ENCODE results near the gene GRK1.

The GRK1 gene

DNA sequence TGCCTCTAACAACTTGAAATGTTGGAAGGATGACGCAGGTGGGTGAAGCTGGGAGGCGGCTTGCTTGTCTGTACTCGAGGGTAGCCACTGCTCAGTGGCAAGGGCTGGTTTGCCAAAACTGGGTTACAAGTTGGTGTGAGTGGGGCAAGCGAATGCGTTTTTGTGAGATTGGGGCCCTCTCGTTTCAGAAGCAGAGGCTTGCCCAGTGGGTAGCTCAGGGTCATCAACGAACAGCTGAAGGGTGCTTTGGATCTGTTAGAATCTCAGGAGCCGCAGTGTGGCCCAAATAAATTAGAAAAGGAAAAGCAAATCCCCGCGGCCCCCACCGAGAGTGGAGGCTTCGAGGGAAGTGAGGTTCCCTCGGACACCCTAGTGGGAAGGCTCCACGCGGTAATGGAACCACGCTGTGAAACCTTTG, 16.3 kb upstream of the GRK1 start:
- peak; percentile 2 for DNase-seq

DNA sequence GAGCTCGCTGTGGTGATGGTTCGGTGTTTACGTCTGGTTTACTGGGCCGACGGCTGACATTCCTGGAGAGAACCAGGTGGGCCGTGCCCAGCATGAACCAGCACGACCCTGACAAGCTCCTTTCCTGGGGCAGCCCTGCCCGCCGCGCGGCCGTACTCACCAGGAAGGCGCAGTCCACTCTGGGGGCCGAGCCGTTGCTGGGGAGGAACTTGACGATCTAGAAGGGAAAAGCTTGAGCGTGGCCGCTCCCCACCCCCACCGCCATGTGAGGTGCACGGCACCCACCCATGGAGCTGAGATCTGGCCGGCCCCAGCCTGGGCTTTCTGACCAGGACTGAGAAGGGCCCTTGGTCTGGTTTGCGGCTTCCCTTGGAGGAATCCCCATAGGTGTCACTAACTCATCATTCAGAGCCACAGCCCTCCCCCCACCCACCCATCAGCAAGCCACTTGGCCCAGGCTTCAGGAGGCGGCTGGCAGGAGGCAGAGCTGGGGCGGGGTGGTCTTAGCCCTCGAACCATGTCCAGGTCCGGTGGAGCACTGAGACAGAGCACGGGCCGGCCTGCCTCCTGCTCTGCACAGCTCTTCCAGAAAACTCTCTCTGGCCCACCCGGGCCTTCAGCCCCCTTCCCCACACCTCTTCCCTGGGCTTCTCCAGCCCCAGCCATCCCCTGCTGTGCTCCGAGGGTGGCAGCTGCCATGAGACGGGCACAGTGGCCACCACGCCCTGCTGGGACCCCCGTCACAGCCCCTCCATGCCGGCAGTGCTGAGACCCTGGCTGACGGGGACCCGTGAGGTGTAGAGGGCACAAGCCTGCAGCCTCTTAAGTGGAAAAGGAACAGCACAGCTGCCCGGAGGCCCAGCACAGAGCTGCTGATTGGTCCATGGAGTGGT, 15.3 kb upstream of the GRK1 start:
- DNase-seq: peak; percentile 9

DNA sequence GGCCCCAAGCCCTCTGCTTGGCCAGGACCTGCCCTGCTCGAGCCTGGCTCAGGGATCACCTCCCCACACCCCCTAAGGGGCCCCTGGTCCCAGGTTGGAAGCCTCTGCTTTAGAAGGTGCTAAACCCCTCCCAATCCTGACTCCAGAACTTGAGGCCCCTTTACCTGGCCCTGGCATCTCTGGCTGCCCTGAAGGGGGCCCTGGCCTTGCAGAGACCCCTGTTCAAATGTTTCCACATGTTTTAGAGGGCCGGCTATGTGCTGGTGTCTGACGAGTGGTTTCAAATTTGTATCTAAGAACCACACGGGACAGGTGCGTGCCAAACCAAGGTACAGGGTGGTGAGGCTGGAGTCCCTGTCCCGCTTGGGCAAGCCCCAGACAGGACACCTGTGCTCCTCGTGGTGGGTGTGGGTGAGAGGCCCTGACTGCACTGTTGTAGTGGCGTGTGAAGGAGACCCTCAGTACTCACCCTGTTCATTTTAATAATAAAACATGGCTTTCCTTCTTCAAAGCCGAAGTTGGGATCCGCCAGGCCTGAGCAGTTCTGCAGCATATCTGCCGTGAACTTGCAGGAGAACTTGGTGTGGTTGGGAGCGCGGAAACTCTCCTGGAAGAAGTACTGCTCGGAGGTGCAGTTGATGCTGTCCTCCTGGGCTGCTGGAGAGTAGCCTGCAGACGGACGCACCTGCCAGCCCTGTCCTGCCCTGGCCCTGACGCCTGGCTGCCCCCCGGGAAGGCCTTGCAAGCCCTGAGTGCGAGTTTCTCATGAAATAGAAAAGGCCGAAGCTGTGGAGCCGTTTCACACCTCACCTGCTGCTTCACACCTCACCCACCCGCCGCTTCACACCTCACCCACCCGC, 14.4 kb upstream of the GRK1 start:
- DNase-seq: peak; percentile 13

DNA sequence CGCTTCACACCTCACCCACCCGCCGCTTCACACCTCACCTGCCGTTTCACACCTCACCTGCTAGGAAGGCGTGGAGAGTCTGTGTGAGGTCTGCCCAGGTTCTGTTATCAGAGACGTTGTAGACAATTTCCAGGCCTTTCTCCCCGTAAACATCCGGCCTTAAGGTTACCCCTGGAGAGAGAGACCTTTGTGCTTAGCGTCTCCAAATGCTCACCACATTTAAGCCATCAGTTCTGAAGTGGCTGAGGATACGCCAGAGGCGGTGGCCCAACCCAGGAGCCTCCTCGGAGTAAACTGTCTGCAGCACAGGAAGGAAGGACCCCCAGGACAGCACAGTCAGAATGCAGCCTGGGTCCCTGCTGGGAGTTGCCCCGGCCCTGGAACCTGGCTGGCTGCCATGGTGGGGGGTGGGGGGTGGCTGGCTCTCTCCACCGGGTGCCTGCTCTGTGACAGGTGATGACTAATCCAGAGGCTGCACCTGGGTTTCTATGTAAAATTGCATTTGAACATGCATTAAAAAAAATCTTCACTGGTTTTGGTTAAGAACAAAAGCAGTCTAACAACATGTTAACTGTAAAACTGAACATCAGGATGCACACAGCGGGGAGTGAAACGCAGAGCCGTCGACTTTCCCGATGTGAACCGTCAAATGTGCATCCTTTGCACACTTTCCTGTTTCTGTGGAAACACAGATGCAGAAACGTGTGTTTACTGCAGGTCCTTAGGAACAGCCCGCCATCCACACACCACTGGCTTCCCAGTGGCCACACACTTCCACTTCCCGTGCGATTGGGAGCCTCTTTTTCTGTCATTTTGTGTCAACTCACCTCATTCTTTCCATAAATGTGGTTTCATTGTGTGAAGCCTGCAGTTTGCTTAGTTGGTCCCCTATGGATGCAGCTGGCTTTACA, 13.5 kb upstream of the GRK1 start:
- peak; percentile 25 for DNase-seq

DNA sequence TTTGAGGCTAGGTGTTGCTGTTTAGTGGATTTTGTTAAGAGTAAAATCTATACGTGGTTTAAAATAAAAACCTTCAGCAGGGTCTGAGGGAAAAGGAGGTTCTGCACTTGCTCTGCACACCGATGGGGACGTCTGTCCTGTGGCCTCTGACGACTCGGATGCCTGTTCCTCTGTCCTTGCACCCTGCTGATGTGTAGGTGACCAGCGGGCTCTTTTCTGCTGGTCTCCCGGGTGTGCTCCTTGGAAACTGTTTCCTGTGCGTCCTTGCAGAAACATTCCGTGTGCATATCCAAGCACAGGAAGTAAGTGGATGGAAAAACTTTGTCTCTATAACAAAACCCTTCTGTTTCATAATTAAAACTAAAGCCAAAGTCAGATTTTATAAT, 12.9 kb upstream of the GRK1 start:
- no peak for DNase-seq

DNA sequence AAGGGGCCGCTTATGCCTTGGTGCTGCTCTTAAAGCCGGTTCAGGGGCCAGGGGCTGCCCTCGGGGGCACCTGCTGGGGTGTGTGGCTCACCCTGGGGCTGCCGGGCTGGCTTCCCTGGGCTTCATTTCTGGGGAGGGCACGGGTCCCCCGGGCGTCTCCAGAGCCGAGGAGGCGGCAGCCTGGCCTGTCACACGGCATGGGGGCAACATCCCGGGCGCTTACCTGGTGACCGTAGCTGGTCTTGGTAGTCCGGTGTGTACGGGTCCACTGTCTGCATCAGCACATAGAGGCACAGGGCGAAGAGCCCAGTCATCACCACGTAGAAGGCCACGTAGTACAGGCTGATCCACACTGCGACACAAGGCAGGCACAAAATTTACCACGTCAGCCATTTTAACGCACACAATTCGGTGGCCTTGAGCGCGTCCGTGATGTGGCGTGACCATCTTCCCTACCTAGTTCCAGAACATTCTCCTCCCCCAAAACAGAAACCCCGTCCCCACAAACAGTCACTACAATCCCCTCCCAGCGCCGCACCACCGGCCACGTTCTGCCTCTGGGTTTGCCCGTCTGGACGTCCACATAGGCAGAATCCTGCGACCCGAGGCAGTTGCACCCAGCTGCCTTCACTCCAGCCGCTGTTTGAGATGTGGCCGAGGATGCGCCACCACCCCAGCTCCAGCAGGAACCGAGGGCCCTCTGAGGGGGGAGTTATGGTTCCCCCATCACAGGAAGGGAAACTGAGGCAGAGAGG, 12.3 kb upstream of the GRK1 start:
- DNase-seq: peak; percentile 8

- peak; percentile 10 for DNase-seq
Measured at GRCh38 chr13:113655346-113656002, 11.5 kb upstream of the GRK1 start.

GRCh38 chr13:113656003-113656588, 10.9 kb upstream of the GRK1 start:
- peak; percentile 8 for DNase-seq

DNA sequence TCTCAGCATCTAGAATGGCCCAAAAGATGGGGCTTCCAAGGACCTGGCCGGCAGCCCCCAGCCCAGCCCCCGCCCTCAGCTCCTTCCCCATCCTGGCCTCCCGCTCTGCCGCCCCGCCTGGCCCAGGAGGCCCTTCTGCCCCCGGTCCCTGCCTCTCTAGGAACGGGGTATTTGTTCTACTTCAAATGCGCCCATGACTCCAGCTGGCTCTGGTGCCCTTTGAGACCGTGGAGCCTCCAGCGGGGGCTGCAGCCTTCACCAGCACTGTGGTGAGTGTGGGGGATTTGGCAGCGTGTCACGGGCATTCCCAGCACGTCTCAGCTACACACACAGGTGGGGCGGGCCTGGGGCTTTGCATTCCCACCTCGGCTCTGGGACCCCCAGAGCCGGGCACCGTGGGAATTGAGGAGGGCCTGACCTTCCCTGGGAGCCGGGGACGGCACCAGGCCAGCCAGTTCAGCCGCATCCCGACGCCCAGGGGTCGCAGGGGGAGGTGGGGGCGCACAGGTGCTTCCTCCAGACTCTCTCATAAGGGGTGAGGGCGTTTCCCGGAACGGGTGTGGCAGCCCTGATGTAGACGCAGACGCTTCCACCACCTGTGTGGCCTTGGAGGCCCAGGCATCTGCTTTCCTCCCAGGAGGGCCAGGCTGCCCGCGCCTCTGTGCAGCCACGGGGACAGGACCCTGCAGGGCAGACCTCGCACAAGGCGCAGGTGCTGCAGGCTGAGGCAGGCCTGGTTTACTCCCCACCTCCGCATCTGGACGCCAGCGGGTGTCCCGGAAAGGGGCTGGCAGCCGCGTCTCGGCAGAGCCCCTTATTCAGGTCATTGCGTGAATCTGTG, 10.0 kb upstream of the GRK1 start:
- DNase-seq: peak; percentile 3

- peak; percentile 9 for DNase-seq
Measured at GRCh38 chr13:113657851-113658741, 8.9 kb upstream of the GRK1 start, which contains the start of gene ATP4B. Gene ATP4B (minus strand): TSS chr13:113658198. CDS start chr13:113658144, 54 bp downstream.

DNA sequence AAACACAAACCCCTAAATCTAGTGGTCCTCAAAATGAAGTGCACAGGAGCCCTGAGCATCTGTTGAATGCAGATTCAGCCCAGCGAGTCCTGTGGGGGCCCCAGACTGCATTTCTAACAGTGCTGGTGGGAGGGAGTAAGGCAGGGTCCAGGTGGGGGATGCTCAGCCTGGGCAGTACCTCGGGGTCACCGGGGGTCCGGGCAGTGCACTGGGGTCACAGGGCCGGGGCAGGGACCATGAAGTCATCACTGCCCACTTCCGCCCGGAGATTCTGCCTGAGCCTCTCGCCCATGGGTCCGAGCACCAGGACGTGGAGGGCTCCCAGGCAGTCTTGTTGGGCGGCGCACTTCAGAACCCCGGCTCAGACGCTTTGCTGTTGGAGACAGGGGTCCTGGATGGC, 8.2 kb upstream of the GRK1 start:
- DNase-seq: peak; percentile 7

DNA sequence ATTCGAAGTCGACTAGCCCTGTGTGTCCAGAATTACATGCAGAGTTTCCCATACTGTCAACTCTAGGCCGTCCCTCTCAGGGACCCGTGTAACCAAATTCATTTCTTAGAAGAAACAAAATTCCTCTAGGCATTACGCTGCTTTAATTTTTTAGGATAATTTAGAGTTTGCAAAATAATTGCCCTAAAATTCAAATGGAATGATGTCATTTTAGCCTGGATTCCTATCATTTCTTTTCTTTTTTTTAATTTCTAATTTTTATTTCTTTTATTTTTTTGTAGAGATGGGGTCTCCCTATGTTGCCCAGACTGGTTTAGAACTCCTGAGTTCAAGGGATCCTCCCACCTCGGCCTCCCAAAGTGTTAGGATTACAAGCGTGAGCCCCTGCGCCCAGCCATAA, 7.7 kb upstream of the GRK1 start:
- DNase-seq: no peak

DNA sequence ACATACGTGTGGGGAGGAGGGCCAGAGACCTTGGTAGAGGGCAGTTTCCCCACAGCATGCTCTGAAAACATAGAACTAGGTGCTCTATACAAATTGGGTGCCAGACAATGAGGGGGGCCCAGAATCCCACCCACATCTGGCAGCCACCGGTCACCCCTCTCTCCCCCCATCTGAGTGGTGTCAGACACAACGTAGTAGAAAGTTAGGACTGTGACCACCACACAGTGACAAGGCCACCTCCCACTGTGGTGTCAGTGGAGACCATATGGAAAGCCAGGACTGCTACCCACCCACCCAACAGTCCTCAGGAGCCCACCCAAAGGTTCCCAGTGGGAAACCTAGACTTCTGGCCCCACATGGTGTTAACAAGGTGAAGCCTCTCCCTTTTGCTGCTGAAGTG, 7.0 kb upstream of the GRK1 start:
- peak; percentile 2 for DNase-seq

GRCh38 chr13:113661509-113661908, 5.5 kb upstream of the GRK1 start:
- no peak for DNase-seq

GRCh38 chr13:113663934-113664333, 3.1 kb upstream of the GRK1 start:
- peak; percentile 9 for DNase-seq

GRCh38 chr13:113664751-113665596, 2.0 kb upstream of the GRK1 start:
- DNase-seq: peak; percentile 10

- peak; percentile 14 for DNase-seq
Measured at GRCh38 chr13:113665597-113666328, 1.3 kb upstream of the GRK1 start.
